Measurements from ENCODE around the gene HDAC8.

Gene HDAC8

GRCh38 chrX:72294497-72294896 lies 278.1 kb downstream of the HDAC8 start:
- no peak for DNase-seq (ENCODE audit: low read depth)

- no peak for DNase-seq (ENCODE audit: low read depth)
These were observed 290.3 kb downstream of the HDAC8 start for GRCh38 chrX:72282302-72282701.

- peak; percentile 39 for DNase-seq (ENCODE audit: low read depth)
These were observed 292.3 kb downstream of the HDAC8 start for GRCh38 chrX:72280321-72280845.

Data from EH (cell line).